T-cell (primary cell): ENCODE measurements around the gene PDE8B. TPM values are rescaled to one million over a fixed set of nuclear protein-coding genes. Genes with fewer than 3 reads are reported as not detected.

Experiments used
- ATAC-seq, 4 experiments: fragments of 200-7000 bp in 3 of 4; fragments of 150-1000 bp in 1 of 4; cut with Tn5 transposase; replicated peaks in 1 of 4; 1 replicate in 3 of 4; 2 replicates in 1 of 4; pipeline ENCODE4 v1.10.0; 2021; ENCODE audit warnings: moderate library complexity in 3 of 4, mild to moderate bottlenecking in 2 of 4, moderate number of reproducible peaks in 1 of 4
- CTCF ChIA-PET, 2 donors: fragments of 300-600 bp; sonication (Branson Sonifier 250); formaldehyde crosslinking; loops; one replicate each; lab custom pipeline; 2022; ENCODE audit warnings: antibody characterized with exemption in 2 of 2; lab: Charles Lee
- POLR2A ChIA-PET, 2 donors: fragments of 300-600 bp; sonication (Branson Sonifier 250); formaldehyde crosslinking; loops; one replicate each; lab custom pipeline; 2022; ENCODE audit warnings: antibody characterized with exemption in 2 of 2; lab: Charles Lee
- DNase-seq, 35 experiments: peaks; one replicate each; pipeline versions ENCODE4 v3.0.0 to v3.0.0-alpha.2; 2013 to 2023
- H3K27ac ChIP-seq: one replicate; pipeline ENCODE4 v1.5.1; 2013; ENCODE audit warnings: low read length
- H3K27me3 ChIP-seq, 2 experiments: replicated peaks in 1 of 2; 1 replicate in 1 of 2; 2 replicates in 1 of 2; pipeline versions ENCODE4 v1.6.1 to v1.7.0; 2013; ENCODE audit warnings: low read length in 1 of 2, mixed read lengths in 1 of 2; ENCODE audit not compliant: control insufficient read depth in 2 of 2, insufficient read depth in 2 of 2; ENCODE audit errors: extremely low read depth in 1 of 2
- H3K36me3 ChIP-seq, 2 donors: 1 replicate in 1 of 2; 2 replicates in 1 of 2; pipeline versions ENCODE4 v1.6.1 to v1.7.0; 2013; ENCODE audit warnings: low read length in 1 of 2; ENCODE audit not compliant: control insufficient read depth in 2 of 2, insufficient read depth in 1 of 2; ENCODE audit errors: extremely low read depth in 1 of 2
- H3K4me1 ChIP-seq, 2 experiments: 1 replicate in 1 of 2; 2 replicates in 1 of 2; pipeline versions ENCODE4 v1.6.1 to v1.7.0; 2013; ENCODE audit warnings: low read length in 2 of 2, mixed read lengths in 1 of 2; ENCODE audit not compliant: insufficient read depth in 2 of 2, control insufficient read depth in 1 of 2; ENCODE audit errors: extremely low read depth in 1 of 2
- H3K4me3 ChIP-seq, 2 donors: 1 replicate in 1 of 2; 2 replicates in 1 of 2; pipeline versions ENCODE4 v1.5.1 to v1.7.0; 2013; ENCODE audit warnings: mild to moderate bottlenecking in 2 of 2, low read length in 1 of 2, moderate library complexity in 1 of 2; ENCODE audit not compliant: control insufficient read depth in 1 of 2; ENCODE audit errors: extremely low read depth in 1 of 2
- H3K9me3 ChIP-seq: 2 replicates; pipeline ENCODE4 v1.7.0; 2013
- H3K27ac Mint-ChIP-seq, 2 donors: one replicate each; pipeline ENCODE4 v1.8.0; 2020 to 2021; ENCODE audit warnings: mild to moderate bottlenecking in 2 of 2, mixed read lengths in 2 of 2
- H3K27me3 Mint-ChIP-seq, 2 donors: one replicate each; pipeline ENCODE4 v1.8.0; 2021 to 2022; ENCODE audit warnings: mixed read lengths in 2 of 2
- H3K36me3 Mint-ChIP-seq: one replicate; pipeline ENCODE4 v1.8.0; 2021; ENCODE audit warnings: mixed read lengths
- H3K4me1 Mint-ChIP-seq, 3 donors: one replicate each; pipeline ENCODE4 v1.8.0; 2020 to 2022; ENCODE audit warnings: mixed read lengths in 3 of 3, mild to moderate bottlenecking in 1 of 3
- H3K4me3 Mint-ChIP-seq, 3 donors: one replicate each; pipeline ENCODE4 v1.8.0; 2020 to 2022; ENCODE audit warnings: mild to moderate bottlenecking in 3 of 3, mixed read lengths in 3 of 3, moderate library complexity in 3 of 3
- H3K9me3 Mint-ChIP-seq, 3 donors: one replicate each; pipeline ENCODE4 v1.8.0; 2020 to 2022; ENCODE audit warnings: mixed read lengths in 3 of 3
- WGBS: methylation state at CpG from one replicate; pipeline ENCODE4 v1.1.5; 2013; ENCODE audit warnings: missing lambda C conversion rate; ENCODE audit not compliant: insufficient coverage; 5-methylcytosine and 5-hydroxymethylcytosine counted together
- total RNA-seq, 35 experiments: library from RNA in 6 of 35; stranded (reverse) in 6 of 35; fragments of 120-200 nt in 1 of 35; gene quantifications; one replicate each; pipeline versions ENCODE4 v1.2.1 to v1.2.4 and lab custom pipeline; 2013 to 2026

The PDE8B gene
- total RNA-seq, 5 donors from 2014 or later (not counting 1 experiment from before 2014, with no cell fraction given): 0.15 to 0.66 (median 0.23) TPM; not detected in 2

GRCh38 chr5:77312413-77312812 lies 101.9 kb downstream of the PDE8B start:
- no peaks in the 10 kb centered on the region for H3K27me3 ChIP-seq
- H3K27me3 Mint-ChIP-seq: no peaks in the 10 kb centered on the region
- H3K27ac Mint-ChIP-seq: no peak overlapping the region
- ATAC-seq (no peak), DNase-seq (no peak)
- H3K9me3 Mint-ChIP-seq: peaks cover 0 to 7% (median 0%) of the 10 kb centered on the region in 3 donors
- H3K4me1 ChIP-seq: no peaks in the 10 kb centered on the region
- H3K4me1 Mint-ChIP-seq: no peaks in the 10 kb centered on the region
- POLR2A ChIA-PET: no interaction called here
- no peak overlapping the region for H3K4me3 Mint-ChIP-seq
- H3K4me3 ChIP-seq: no peak overlapping the region
- no peaks in the 10 kb centered on the region for H3K9me3 ChIP-seq
- WGBS: no CpG with 5 or more reads among the region's 1 CpG
- H3K27ac ChIP-seq: no peak overlapping the region
- no peaks in the 10 kb centered on the region for H3K36me3 Mint-ChIP-seq
- H3K36me3 ChIP-seq: no peaks in the 10 kb centered on the region
- CTCF ChIA-PET: no interaction called here

DNA sequence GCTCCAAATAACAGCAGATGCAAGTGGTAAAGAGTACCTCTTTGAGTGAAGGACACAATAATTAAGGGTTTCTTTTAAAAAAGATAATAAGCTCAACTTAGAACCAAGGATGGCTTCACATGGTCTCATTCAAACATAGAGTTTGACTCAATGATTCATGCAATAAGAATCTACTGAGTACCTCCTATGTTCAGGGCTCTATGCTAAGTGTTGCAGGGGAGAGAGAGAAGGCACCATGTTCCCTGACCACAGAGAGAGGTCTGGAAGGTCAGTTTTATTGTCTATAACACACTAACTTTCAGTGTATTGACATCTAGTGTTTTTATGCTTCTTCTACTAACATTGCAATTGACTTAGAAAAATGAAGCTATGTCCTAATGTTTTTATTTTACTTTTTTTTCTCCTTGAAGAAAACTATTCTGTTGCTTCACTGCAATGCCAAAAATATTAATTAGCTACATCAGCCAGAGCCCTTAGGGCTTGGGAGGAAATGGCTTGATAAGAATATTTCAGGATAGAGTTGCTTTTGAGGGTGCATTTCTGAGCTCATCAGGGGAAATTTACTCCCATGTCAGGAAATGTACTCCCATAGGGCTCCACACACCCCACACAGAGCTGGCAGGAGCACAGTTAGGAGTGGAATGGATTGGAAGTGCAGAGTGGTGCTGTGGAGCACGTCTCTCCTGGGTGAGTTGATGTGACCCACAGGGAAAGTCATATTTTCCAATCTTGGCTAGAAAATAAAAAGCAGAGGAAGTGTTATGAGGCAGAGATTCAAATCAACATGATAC lies 106.6 kb downstream of the PDE8B start:
- ATAC-seq: no peak
- peaks cover 0 to 4% of the 10 kb centered on the region in 2 experiments for H3K27me3 ChIP-seq
- no peak for DNase-seq
- H3K27ac Mint-ChIP-seq: no peak overlapping the region
- H3K9me3 ChIP-seq: no peaks in the 10 kb centered on the region
- 40% methylated on average over 1 of the region's 1 CpG for WGBS
- no peak overlapping the region for H3K27ac ChIP-seq
- H3K9me3 Mint-ChIP-seq: peaks cover 0 to 7% (median 0%) of the 10 kb centered on the region in 3 donors
- H3K4me1 ChIP-seq: no peaks in the 10 kb centered on the region
- H3K27me3 Mint-ChIP-seq: no peaks in the 10 kb centered on the region
- CTCF ChIA-PET: interaction anchor here in 1 of 2 donors (0.5 to 0.9 kb wide), 2 partner anchors 34 to 172 kb away, joined by 3 read pairs; no protein-coding TSS in a partner anchor
- H3K4me3 Mint-ChIP-seq: no peak overlapping the region
- H3K36me3 Mint-ChIP-seq: no peaks in the 10 kb centered on the region
- H3K4me3 ChIP-seq: no peak overlapping the region
- POLR2A ChIA-PET: no interaction called here
- H3K4me1 Mint-ChIP-seq: no peaks in the 10 kb centered on the region
- H3K36me3 ChIP-seq: no peaks in the 10 kb centered on the region

DNA sequence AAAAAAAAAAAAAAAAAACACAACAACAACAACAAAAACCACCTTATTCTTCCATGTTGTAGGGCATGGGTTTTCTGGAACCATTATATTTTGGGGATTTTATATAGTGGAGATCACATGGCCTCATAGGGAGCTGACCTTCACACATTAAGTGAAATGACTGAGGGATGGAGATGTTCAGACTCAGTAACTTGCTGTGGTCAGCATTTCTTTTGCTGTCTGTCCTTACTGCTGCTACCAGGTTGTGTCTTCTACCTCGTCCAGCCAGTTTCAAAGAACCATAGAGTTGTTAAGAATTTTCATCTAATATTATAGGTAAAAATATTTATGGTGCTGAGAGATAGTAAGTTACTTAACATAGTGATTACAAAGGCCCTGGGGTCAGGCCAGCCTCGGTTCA lies 107.6 kb downstream of the PDE8B start:
- Mint-ChIP-seq H3K9me3 (peaks cover 0 to 7% (median 0%) of the 10 kb centered on the region in 3 donors), H3K4me1 (no peaks in the 10 kb centered on the region), H3K4me3 (no peak overlapping the region), H3K27me3 (peaks cover 0 to 4% of the 10 kb centered on the region in 2 donors), H3K36me3 (no peaks in the 10 kb centered on the region), H3K27ac (no peak overlapping the region)
- H3K4me3 ChIP-seq: no peak overlapping the region
- no peaks in the 10 kb centered on the region for H3K9me3 ChIP-seq
- ATAC-seq (no peak), DNase-seq (no peak)
- H3K4me1 ChIP-seq: no peaks in the 10 kb centered on the region
- H3K27ac ChIP-seq: no peak overlapping the region
- no CpG with 5 or more reads among the region's 2 CpGs for WGBS
- no peaks in the 10 kb centered on the region for H3K36me3 ChIP-seq
- peaks cover 0 to 7% of the 10 kb centered on the region in 2 experiments for H3K27me3 ChIP-seq
- ChIA-PET CTCF (interaction anchor here in 1 of 2 donors (0.5 kb wide), 1 partner anchor 1658 kb away, joined by 5 read pairs; no protein-coding TSS in a partner anchor), POLR2A (no interaction called here)

DNA sequence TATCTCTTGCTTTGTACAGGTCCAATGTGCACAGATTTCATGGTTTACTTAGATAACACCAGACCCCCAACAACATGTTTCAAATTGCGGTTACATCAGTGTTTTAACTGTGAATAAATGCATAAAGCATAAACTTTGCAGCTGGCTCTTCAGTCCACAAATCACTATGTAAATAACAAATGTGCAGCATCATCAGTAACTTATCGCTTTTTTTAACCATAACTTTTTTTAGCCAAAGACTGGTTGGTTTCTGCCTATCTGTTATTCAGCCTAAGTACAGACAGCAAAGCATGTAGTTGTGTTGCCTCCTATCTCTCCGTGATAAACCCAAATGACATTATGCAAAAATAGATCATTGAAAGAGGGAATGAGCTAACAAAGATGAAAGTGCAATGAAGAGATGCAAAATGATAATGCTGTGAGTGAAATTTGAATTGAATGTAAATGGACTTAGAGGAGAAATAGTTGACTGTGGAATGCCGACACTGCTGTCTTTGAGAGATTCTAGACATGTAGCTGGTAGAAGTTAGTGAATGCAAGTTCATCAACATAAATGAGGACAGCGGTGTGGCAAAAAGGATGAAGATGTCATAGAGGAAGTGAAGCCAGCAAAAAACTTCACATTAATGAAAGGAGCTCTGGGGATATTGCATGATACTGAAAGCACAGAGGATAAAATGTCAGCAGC lies 108.8 kb downstream of the PDE8B start:
- no peaks in the 10 kb centered on the region for H3K4me1 Mint-ChIP-seq
- H3K27me3 ChIP-seq: peaks cover 0 to 7% of the 10 kb centered on the region in 2 experiments
- H3K27me3 Mint-ChIP-seq: peaks cover 0 to 4% of the 10 kb centered on the region in 2 donors
- DNase-seq (no peak), ATAC-seq (no peak)
- H3K27ac ChIP-seq: no peak overlapping the region
- H3K9me3 ChIP-seq: no peaks in the 10 kb centered on the region
- H3K9me3 Mint-ChIP-seq: no peaks in the 10 kb centered on the region
- no peak overlapping the region for H3K4me3 Mint-ChIP-seq
- no peaks in the 10 kb centered on the region for H3K4me1 ChIP-seq
- H3K27ac Mint-ChIP-seq: no peak overlapping the region
- H3K4me3 ChIP-seq: no peak overlapping the region
- ChIA-PET CTCF (interaction anchor here in 1 of 2 donors (0.8 kb wide), 1 partner anchor 172 kb away, joined by 3 read pairs; no protein-coding TSS in a partner anchor), POLR2A (no interaction called here)
- H3K36me3 Mint-ChIP-seq: no peaks in the 10 kb centered on the region
- no peaks in the 10 kb centered on the region for H3K36me3 ChIP-seq
- 90% methylated on average over 1 of the region's 5 CpGs for WGBS

GRCh38 chr5:77321793-77322394 lies 111.4 kb downstream of the PDE8B start:
- no peak for ATAC-seq
- H3K36me3 ChIP-seq: no peaks in the 10 kb centered on the region
- no peaks in the 10 kb centered on the region for H3K4me1 ChIP-seq
- Mint-ChIP-seq H3K9me3 (no peaks in the 10 kb centered on the region), H3K4me1 (no peaks in the 10 kb centered on the region), H3K27me3 (peaks cover 0 to 4% of the 10 kb centered on the region in 2 donors), H3K36me3 (no peaks in the 10 kb centered on the region), H3K4me3 (no peak overlapping the region), H3K27ac (no peak overlapping the region)
- no peaks in the 10 kb centered on the region for H3K9me3 ChIP-seq
- DNase-seq: no peak
- no peak overlapping the region for H3K27ac ChIP-seq
- POLR2A ChIA-PET: no interaction called here
- 96% methylated on average over 4 of the region's 4 CpGs for WGBS
- CTCF ChIA-PET: no interaction called here
- H3K27me3 ChIP-seq: peaks cover 0 to 7% of the 10 kb centered on the region in 2 experiments
- no peak overlapping the region for H3K4me3 ChIP-seq

- Histone ChIP-seq H3K36me3 (no peaks in the 10 kb centered on the region), H3K27ac (no peak overlapping the region), H3K4me1 (no peaks in the 10 kb centered on the region), H3K4me3 (no peak overlapping the region), H3K9me3 (no peaks in the 10 kb centered on the region), H3K27me3 (peaks cover 0 to 7% of the 10 kb centered on the region in 2 experiments)
- no peak overlapping the region for H3K27ac Mint-ChIP-seq
- H3K4me1 Mint-ChIP-seq: no peaks in the 10 kb centered on the region
- no peak for ATAC-seq
- ChIA-PET CTCF (no interaction called here), POLR2A (no interaction called here)
- no peak for DNase-seq
- H3K36me3 Mint-ChIP-seq: no peaks in the 10 kb centered on the region
- 100% methylated on average over 2 of the region's 4 CpGs for WGBS
- H3K9me3 Mint-ChIP-seq: no peaks in the 10 kb centered on the region
- H3K27me3 Mint-ChIP-seq: peaks cover 0 to 4% of the 10 kb centered on the region in 2 donors
- H3K4me3 Mint-ChIP-seq: no peak overlapping the region
Measured at GRCh38 chr5:77322406-77322805, 111.9 kb downstream of the PDE8B start.
